HL-60 (cell line): ENCODE results near the gene SPINK6.

Experiments used
- CTCF ChIP-seq: IDR thresholded peaks from one replicate; pipeline ENCODE4 v1.5.1; 2011; ENCODE audit warnings: low read length, control low read depth, inconsistent platforms; ENCODE audit not compliant: insufficient read depth
- POLR2AphosphoS5 ChIP-seq: IDR thresholded peaks from 2 replicates; pipeline ENCODE4 v1.6.1; 2012; ENCODE audit warnings: low read depth

GRCh38 chr5:148166550-148167283 lies 36.1 kb upstream of the SPINK6 start:
- TF ChIP-seq CTCF (no peak), POLR2AphosphoS5 (no peak)
